SK-N-SH (cell line): ENCODE results near the gene UNC50. TPM values are rescaled to one million over a fixed set of nuclear protein-coding genes. Genes with fewer than 3 reads are reported as not detected.

ENCODE experiments used
- CTCF ChIA-PET: fragments of 300-600, 350-600 bp; formaldehyde crosslinking; extraction: SDS; loops from one replicate; lab custom pipeline; 2021; lab: Yijun Ruan, JAX
- POLR2A ChIA-PET: fragments of 350-600 bp; sonication (Branson Sonifier 250); formaldehyde crosslinking; extraction: SDS; loops from one replicate; lab custom pipeline; 2020; ENCODE audit warnings: antibody characterized with exemption, inconsistent platforms; lab: Yijun Ruan, JAX
- DNase-seq: peaks from one replicate; pipeline ENCODE4 v3.0.0; 2012
- H2AFZ ChIP-seq: fragments of 200-600 bp; sonication (generic); 2 replicates; pipeline ENCODE4 v1.8.1; 2016; ENCODE audit warnings: antibody characterized with exemption, mild to moderate bottlenecking, low read depth
- H3F3A ChIP-seq: fragments of 200-600 bp; sonication (generic); replicated peaks from 2 replicates; pipeline ENCODE3; 2016; ENCODE audit warnings: antibody characterized with exemption, mild to moderate bottlenecking; ENCODE audit not compliant: insufficient read depth
- H3K27ac ChIP-seq, 2 experiments: fragments of 200-500 bp in 1 of 2; fragments of 200-600 bp in 1 of 2; sonication (Bioruptor generic) in 1 of 2; sonication (generic), shearing (Covaris generic) in 1 of 2; 2 replicates each; pipeline versions ENCODE4 v1.5.1 to v1.6.1; 2014 to 2016; ENCODE audit warnings: low read depth in 2 of 2, inconsistent platforms in 1 of 2, low read length in 1 of 2, mild to moderate bottlenecking in 1 of 2, mixed read lengths in 1 of 2
- H3K27me3 ChIP-seq: fragments of 200-600 bp; sonication (generic), shearing (Covaris generic); 2 replicates; pipeline ENCODE4 v1.6.1; 2016; ENCODE audit warnings: mixed run types; ENCODE audit not compliant: insufficient read depth
- H3K36me3 ChIP-seq, 2 experiments: fragments of 200-500 bp in 1 of 2; fragments of 200-600 bp in 1 of 2; sonication (Bioruptor generic) in 1 of 2; sonication (generic) in 1 of 2; replicated peaks in 1 of 2; 2 replicates each; pipeline versions ENCODE3 to v1.5.1; 2014 to 2016; ENCODE audit warnings: low read length in 1 of 2, mild to moderate bottlenecking in 1 of 2; ENCODE audit not compliant: insufficient read depth in 2 of 2, control insufficient read depth in 1 of 2
- H3K4me1 ChIP-seq, 2 experiments: fragments of 200-500 bp in 1 of 2; fragments of 200-600 bp in 1 of 2; sonication (Bioruptor generic) in 1 of 2; sonication (generic), shearing (Covaris generic) in 1 of 2; 2 replicates each; pipeline versions ENCODE4 v1.5.1 to v1.6.1; 2014 to 2016; ENCODE audit warnings: low read depth in 1 of 2, low read length in 1 of 2, mixed run types in 1 of 2; ENCODE audit not compliant: insufficient read depth in 2 of 2, control insufficient read depth in 1 of 2
- H3K4me2 ChIP-seq: fragments of 200-600 bp; sonication (generic), shearing (Covaris generic); 2 replicates; pipeline ENCODE4 v1.6.1; 2017; ENCODE audit warnings: mixed run types
- H3K4me3 ChIP-seq, 2 experiments: fragments of 200-500 bp in 1 of 2; fragments of 200-600 bp in 1 of 2; sonication (Bioruptor generic) in 1 of 2; sonication (generic), shearing (Covaris generic) in 1 of 2; 2 replicates each; pipeline versions ENCODE4 v1.5.1 to v1.8.1; 2014 to 2016; ENCODE audit warnings: low read depth in 2 of 2, inconsistent platforms in 1 of 2, low read length in 1 of 2, mild to moderate bottlenecking in 1 of 2, mixed read lengths in 1 of 2, moderate library complexity in 1 of 2
- H3K79me2 ChIP-seq: fragments of 200-600 bp; sonication (generic); 2 replicates; pipeline ENCODE4 v1.8.1; 2017; ENCODE audit warnings: mild to moderate bottlenecking; ENCODE audit not compliant: insufficient read depth
- H3K9ac ChIP-seq: fragments of 200-600 bp; sonication (generic); 2 replicates; pipeline ENCODE4 v1.6.1; 2017; ENCODE audit warnings: mixed run types
- H3K9me2 ChIP-seq: fragments of 200-600 bp; sonication (generic); 2 replicates; pipeline ENCODE4 v1.6.1; 2017; ENCODE audit warnings: mixed run types
- H3K9me3 ChIP-seq: fragments of 200-600 bp; sonication (generic); 2 replicates; pipeline ENCODE4 v1.6.1; 2017; ENCODE audit warnings: mixed run types, mild to moderate bottlenecking, moderate library complexity
- H4K20me1 ChIP-seq: fragments of 200-600 bp; sonication (generic); 2 replicates; pipeline ENCODE4 v1.6.1; 2017; ENCODE audit warnings: mild to moderate bottlenecking, mixed run types; ENCODE audit not compliant: insufficient read depth
- CTCF ChIP-seq: fragments of 200-600 bp; sonication (generic); IDR thresholded peaks from 2 replicates; pipeline ENCODE4 v1.6.1; 2017; ENCODE audit warnings: antibody characterized with exemption, mild to moderate bottlenecking, moderate library complexity
- EP300 ChIP-seq, 2 experiments: IDR thresholded peaks; 2 replicates each; pipeline versions ENCODE4 v1.4.0 to v1.6.1; 2012; ENCODE audit warnings: borderline replicate concordance in 1 of 2, low read depth in 1 of 2, low read length in 1 of 2
- EZH2phosphoT487 ChIP-seq: fragments of 200-600 bp; sonication (generic); IDR thresholded peaks from 2 replicates; pipeline ENCODE4 v1.6.1; 2017; ENCODE audit warnings: low read depth, mixed run types, mild to moderate bottlenecking, antibody characterized with exemption, moderate library complexity, borderline replicate concordance
- FOXM1 ChIP-seq: IDR thresholded peaks from 2 replicates; pipeline ENCODE4 v1.4.0; 2012; ENCODE audit warnings: low read depth, mild to moderate bottlenecking
- IRF3 ChIP-seq: fragments of 150-350 bp; IDR thresholded peaks from 2 replicates; pipeline ENCODE4 v1.6.1; 2016; ENCODE audit warnings: mild to moderate bottlenecking, low read depth, low read length
- RCOR1 ChIP-seq: fragments of 150-350 bp; IDR thresholded peaks from 2 replicates; pipeline ENCODE4 v1.6.1; 2017; ENCODE audit warnings: antibody characterized with exemption, low read length
- RXRA ChIP-seq: IDR thresholded peaks from 2 replicates; pipeline ENCODE4 v1.4.0; 2012; ENCODE audit warnings: low read depth, mild to moderate bottlenecking, borderline replicate concordance
- SMC3 ChIP-seq: IDR thresholded peaks from 2 replicates; pipeline ENCODE4 v1.6.1; 2012; ENCODE audit warnings: low read depth, low read length, improper control_type of control experiment
- USF1 ChIP-seq: IDR thresholded peaks from 2 replicates; pipeline ENCODE4 v1.4.0; 2012; ENCODE audit warnings: low read depth, borderline replicate concordance
- USF2 ChIP-seq: fragments of 150-350 bp; IDR thresholded peaks from 2 replicates; pipeline ENCODE4 v1.6.1; 2017; ENCODE audit warnings: antibody characterized with exemption, low read length, low read depth, borderline replicate concordance
- WGBS: methylation state at CpG from one replicate; pipeline ENCODE4 v1.1.6; 2017; ENCODE audit warnings: low lambda C conversion rate; 5-methylcytosine and 5-hydroxymethylcytosine counted together
- polyA plus RNA-seq, 3 experiments: library from polyadenylated mRNA; depleted of rRNA; stranded (reverse); fragments of >200 nt; gene quantifications; 2 replicates each; pipeline ENCODE4 v1.2.3, GENCODE V29; 2012
- TF ChIP-seq, protein P1 (sequence below): IDR thresholded peaks from 2 replicates; pipeline ENCODE4; 2012

The UNC50 gene
- polyA plus RNA-seq, 1 of the 3 experiments (the other 2 are of a cell fraction), result 46.9 TPM

GRCh38 chr2:98578231-98578630 is 30.2 kb upstream of the UNC50 start (continued):
- TF ChIP-seq IRF3, result no peak
- no peak for TF ChIP-seq RCOR1
- TF ChIP-seq, protein P1, sequence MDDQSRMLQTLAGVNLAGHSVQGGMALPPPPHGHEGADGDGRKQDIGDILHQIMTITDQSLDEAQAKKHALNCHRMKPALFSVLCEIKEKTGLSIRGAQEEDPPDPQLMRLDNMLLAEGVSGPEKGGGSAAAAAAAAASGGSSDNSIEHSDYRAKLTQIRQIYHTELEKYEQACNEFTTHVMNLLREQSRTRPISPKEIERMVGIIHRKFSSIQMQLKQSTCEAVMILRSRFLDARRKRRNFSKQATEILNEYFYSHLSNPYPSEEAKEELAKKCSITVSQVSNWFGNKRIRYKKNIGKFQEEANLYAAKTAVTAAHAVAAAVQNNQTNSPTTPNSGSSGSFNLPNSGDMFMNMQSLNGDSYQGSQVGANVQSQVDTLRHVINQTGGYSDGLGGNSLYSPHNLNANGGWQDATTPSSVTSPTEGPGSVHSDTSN, result no peak
- no peak for TF ChIP-seq EP300 (IDR thresholded peaks at IDR 0.05; ENCODE audit: borderline replicate concordance in 1 of 2, low read depth in 1 of 2, low read length in 1 of 2)
- no peak for TF ChIP-seq USF2
- TF ChIP-seq SMC3, result no peak
- no peak for TF ChIP-seq EZH2phosphoT487
- TF ChIP-seq FOXM1, result no peak

DNA sequence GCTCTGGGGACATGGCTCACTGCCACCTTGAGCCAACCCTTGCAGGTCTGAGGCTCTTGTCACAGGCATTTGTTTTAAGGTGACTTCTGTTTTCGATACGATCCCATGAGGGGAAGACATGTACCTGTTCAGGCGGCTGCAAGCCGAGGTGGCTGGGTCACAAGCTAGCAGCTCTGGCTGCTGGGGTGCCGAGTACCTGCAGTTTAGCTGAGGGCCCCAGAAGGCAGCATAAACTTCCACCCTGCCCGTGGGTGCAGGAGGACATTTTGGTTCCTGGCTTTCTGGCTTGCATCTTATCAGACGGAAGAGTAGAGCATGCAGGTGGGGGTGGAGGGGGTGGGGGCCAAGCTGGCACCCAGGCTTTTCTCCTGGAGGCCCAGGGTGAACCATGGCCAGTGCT is 28.5 kb upstream of the UNC50 start:
- Histone ChIP-seq H3K27ac (no peak overlapping the region), H3K79me2 (no peaks in the 10 kb centered on the region), H2AFZ (no peak overlapping the region), H3K9ac (no peak overlapping the region), H3K4me2 (no peak overlapping the region), H3K4me3 (no peak overlapping the region), H3K27me3 (no peaks in the 10 kb centered on the region), H3K36me3 (peaks cover 0 to 34% of the 10 kb centered on the region in 2 experiments), H3K9me3 (no peaks in the 10 kb centered on the region), H3F3A (peaks cover 4% of the 10 kb centered on the region), H3K9me2 (no peaks in the 10 kb centered on the region), H3K4me1 (peaks cover 0 to 2% of the 10 kb centered on the region in 2 experiments; a peak in 1 of 4 replicates), H4K20me1 (no peaks in the 10 kb centered on the region)
- WGBS, result 81% methylated on average over 6 of the region's 7 CpGs
- CTCF ChIA-PET, result interaction anchor here (1.4 to 2.2 kb wide), 3 partner anchors 10 to 167 kb away, joined by 5 to 10 read pairs (median 8); no protein-coding TSS in a partner anchor
- TF ChIP-seq USF1 (no peak), CTCF (no peak), RXRA (no peak), FOXM1 (no peak), USF2 (no peak), SMC3 (no peak)
- POLR2A ChIA-PET, result no interaction called here
- no peak for DNase-seq
